ENCODE results near the gene FBXO45. TPM values are rescaled to one million over a fixed set of nuclear protein-coding genes. Genes with fewer than 3 reads are reported as not detected.
"Not testable (repeated sequence)": the region's sequence is repeated elsewhere in the genome, so short reads cannot be mapped to it uniquely, and the experiment has no call there.

FBXO45 gene
- total RNA-seq (10 to 100 TPM; 12.6 to 31.3 TPM), polyA plus RNA-seq (ENCODE audit: insufficient read length in 2 of 2) (10 to 100 TPM; 21.7 to 26.0 TPM)
- long read RNA-seq, donor 1, full-length matches to known transcripts: 10 of 17 reads
- long read RNA-seq, donor 1, partial matches to known transcripts: 7 of 17 reads
- long read RNA-seq, donor 1, other reads (novel, unspliced or antisense): 0 of 17 reads
- long read RNA-seq, donor 2, full-length matches to known transcripts: 3 of 3 reads
- long read RNA-seq, donor 2, partial matches to known transcripts: 0 of 3 reads
- long read RNA-seq, donor 2, other reads (novel, unspliced or antisense): 0 of 3 reads
- long read RNA-seq, donor 3, full-length matches to known transcripts: 7 of 7 reads
- long read RNA-seq, donor 3, partial matches to known transcripts: 0 of 7 reads
- long read RNA-seq, donor 3, other reads (novel, unspliced or antisense): 0 of 7 reads
- long read RNA-seq, donor 4, full-length matches to known transcripts: 5 of 5 reads
- long read RNA-seq, donor 4, partial matches to known transcripts: 0 of 5 reads
- long read RNA-seq, donor 4, other reads (novel, unspliced or antisense): 0 of 5 reads

GRCh38 chr3:196568246-196569002 is at the start of gene FBXO45, which contains the start of gene WDR53:
TSS of gene FBXO45 (plus strand) at chr3:196568660. CDS start at chr3:196568985, 325 bp downstream.
TSS of gene WDR53 (minus strand) at chr3:196568554. CDS start at chr3:196561475, 7,079 bp downstream.
- H3K9me3 ChIP-seq (ENCODE audit: control insufficient read depth, insufficient read depth, low read length): no peaks in the 10 kb centered on the region
- H3K36me3 ChIP-seq (ENCODE audit: control insufficient read depth, insufficient read depth, low read length): peaks cover 5% of the 10 kb centered on the region
- DNase-seq (ENCODE audit: low read depth in 4 of 6, low spot score in 6 of 6): peak; percentile 84 to 98 (median 92)
- H3K27me3 ChIP-seq (ENCODE audit: control insufficient read depth, insufficient read depth, low read length): no peaks in the 10 kb centered on the region
- H3K4me3 ChIP-seq (ENCODE audit: low read depth, low read length): peak within 1 kb of the TSS; percentile 93
- WGBS (ENCODE audit: insufficient coverage): 0% methylated on average over 87 of the region's 87 CpGs
- H3K4me1 ChIP-seq (ENCODE audit: control insufficient read depth, insufficient read depth, low read length): peaks cover 11% of the 10 kb centered on the region
- peak within 1 kb of the TSS; percentile 67 for H3K27ac ChIP-seq (ENCODE audit: low read depth, low read length)

- Histone ChIP-seq H3K36me3 (ENCODE audit: control insufficient read depth, insufficient read depth, low read length) (no peaks in the 10 kb centered on the region), H3K4me3 (ENCODE audit: low read depth, low read length) (no peak overlapping the region), H3K9me3 (ENCODE audit: control insufficient read depth, insufficient read depth, low read length) (peaks cover 27% of the 10 kb centered on the region), H3K27me3 (ENCODE audit: control insufficient read depth, insufficient read depth, low read length) (no peaks in the 10 kb centered on the region), H3K27ac (ENCODE audit: low read depth, low read length) (no peak overlapping the region), H3K4me1 (ENCODE audit: control insufficient read depth, insufficient read depth, low read length) (no peaks in the 10 kb centered on the region)
- DNase-seq (ENCODE audit: low read depth in 4 of 6, low spot score in 6 of 6): peak in 1 of 6 donors; percentile 6
- WGBS (ENCODE audit: insufficient coverage): 35% methylated on average over 7 of the region's 12 CpGs
These were observed 49.3 kb upstream of the FBXO45 start for GRCh38 chr3:196518966-196519717.

GRCh38 chr3:196519718-196520082 is 48.8 kb upstream of the FBXO45 start:
- Histone ChIP-seq H3K36me3 (ENCODE audit: control insufficient read depth, insufficient read depth, low read length) (no peaks in the 10 kb centered on the region), H3K9me3 (ENCODE audit: control insufficient read depth, insufficient read depth, low read length) (peaks cover 27% of the 10 kb centered on the region), H3K27me3 (ENCODE audit: control insufficient read depth, insufficient read depth, low read length) (no peaks in the 10 kb centered on the region), H3K4me3 (ENCODE audit: low read depth, low read length) (no peak overlapping the region), H3K4me1 (ENCODE audit: control insufficient read depth, insufficient read depth, low read length) (no peaks in the 10 kb centered on the region), H3K27ac (ENCODE audit: low read depth, low read length) (no peak overlapping the region)
- WGBS (ENCODE audit: insufficient coverage): 71% methylated on average over 3 of the region's 5 CpGs
- DNase-seq (ENCODE audit: low read depth in 4 of 6, low spot score in 6 of 6): peak in 2 of 6 donors; percentile 8 to 43

- H3K4me3 ChIP-seq (ENCODE audit: low read depth, low read length); H3K36me3 ChIP-seq (ENCODE audit: control insufficient read depth, insufficient read depth, low read length); DNase-seq (ENCODE audit: low read depth in 4 of 6, low spot score in 6 of 6); H3K27ac ChIP-seq (ENCODE audit: low read depth, low read length); H3K27me3 ChIP-seq (ENCODE audit: control insufficient read depth, insufficient read depth, low read length); H3K4me1 ChIP-seq (ENCODE audit: control insufficient read depth, insufficient read depth, low read length): not testable (repeated sequence)
- H3K9me3 ChIP-seq (ENCODE audit: control insufficient read depth, insufficient read depth, low read length): peaks cover 27% of the 10 kb centered on the region
- 97% methylated on average over 8 of the region's 12 CpGs for WGBS (ENCODE audit: insufficient coverage)
These were observed 47.2 kb upstream of the FBXO45 start for GRCh38 chr3:196521291-196521690.

- no CpG with 5 or more reads among the region's 4 CpGs for WGBS (ENCODE audit: insufficient coverage)
- no peak overlapping the region for H3K27ac ChIP-seq (ENCODE audit: low read depth, low read length)
- DNase-seq (ENCODE audit: low read depth in 4 of 6, low spot score in 6 of 6): no peak
These were observed 44.6 kb upstream of the FBXO45 start for GRCh38 chr3:196523841-196524240.

GRCh38 chr3:196524527-196524926 is 43.9 kb upstream of the FBXO45 start:
- Histone ChIP-seq H3K4me3 (ENCODE audit: low read depth, low read length) (no peak overlapping the region), H3K9me3 (ENCODE audit: control insufficient read depth, insufficient read depth, low read length) (peaks cover 11% of the 10 kb centered on the region), H3K4me1 (ENCODE audit: control insufficient read depth, insufficient read depth, low read length) (peaks cover 4% of the 10 kb centered on the region), H3K27ac (ENCODE audit: low read depth, low read length) (no peak overlapping the region), H3K36me3 (ENCODE audit: control insufficient read depth, insufficient read depth, low read length) (no peaks in the 10 kb centered on the region), H3K27me3 (ENCODE audit: control insufficient read depth, insufficient read depth, low read length) (no peaks in the 10 kb centered on the region)
- no peak for DNase-seq (ENCODE audit: low read depth in 4 of 6, low spot score in 6 of 6)
- WGBS (ENCODE audit: insufficient coverage): 92% methylated on average over 2 of the region's 5 CpGs

More at GRCh38 chr3:196523841-196524240, 44.6 kb upstream of the FBXO45 start:
- H3K4me3 ChIP-seq (ENCODE audit: low read depth, low read length): no peak overlapping the region
- H3K9me3 ChIP-seq (ENCODE audit: control insufficient read depth, insufficient read depth, low read length): peaks cover 18% of the 10 kb centered on the region
- peaks cover 1% of the 10 kb centered on the region for H3K4me1 ChIP-seq (ENCODE audit: control insufficient read depth, insufficient read depth, low read length)
- no peaks in the 10 kb centered on the region for H3K36me3 ChIP-seq (ENCODE audit: control insufficient read depth, insufficient read depth, low read length)
- no peaks in the 10 kb centered on the region for H3K27me3 ChIP-seq (ENCODE audit: control insufficient read depth, insufficient read depth, low read length)

GRCh38 chr3:196525141-196525540 is 43.3 kb upstream of the FBXO45 start:
- H3K27ac ChIP-seq (ENCODE audit: low read depth, low read length): no peak overlapping the region
- peaks cover 7% of the 10 kb centered on the region for H3K9me3 ChIP-seq (ENCODE audit: control insufficient read depth, insufficient read depth, low read length)
- no peak overlapping the region for H3K4me3 ChIP-seq (ENCODE audit: low read depth, low read length)
- no peaks in the 10 kb centered on the region for H3K27me3 ChIP-seq (ENCODE audit: control insufficient read depth, insufficient read depth, low read length)
- no peak for DNase-seq (ENCODE audit: low read depth in 4 of 6, low spot score in 6 of 6)
- 95% methylated on average over 3 of the region's 4 CpGs for WGBS (ENCODE audit: insufficient coverage)
- no peaks in the 10 kb centered on the region for H3K36me3 ChIP-seq (ENCODE audit: control insufficient read depth, insufficient read depth, low read length)
- H3K4me1 ChIP-seq (ENCODE audit: control insufficient read depth, insufficient read depth, low read length): peaks cover 4% of the 10 kb centered on the region

GRCh38 chr3:196528639-196529233 is 39.7 kb upstream of the FBXO45 start:
- H3K27me3 ChIP-seq (ENCODE audit: control insufficient read depth, insufficient read depth, low read length): no peaks in the 10 kb centered on the region
- no peaks in the 10 kb centered on the region for H3K9me3 ChIP-seq (ENCODE audit: control insufficient read depth, insufficient read depth, low read length)
- peak in 3 of 6 donors; percentile 24 to 85 (median 80) for DNase-seq (ENCODE audit: low read depth in 4 of 6, low spot score in 6 of 6)
- H3K27ac ChIP-seq (ENCODE audit: low read depth, low read length): no peak overlapping the region
- H3K36me3 ChIP-seq (ENCODE audit: control insufficient read depth, insufficient read depth, low read length): no peaks in the 10 kb centered on the region
- peak overlapping the region; percentile 35 for H3K4me3 ChIP-seq (ENCODE audit: low read depth, low read length)
- 5% methylated on average over 52 of the region's 52 CpGs for WGBS (ENCODE audit: insufficient coverage)
- H3K4me1 ChIP-seq (ENCODE audit: control insufficient read depth, insufficient read depth, low read length): peaks cover 4% of the 10 kb centered on the region

GRCh38 chr3:196531418-196531817 is 37.0 kb upstream of the FBXO45 start:
- H3K9me3 ChIP-seq (ENCODE audit: control insufficient read depth, insufficient read depth, low read length): no peaks in the 10 kb centered on the region
- H3K36me3 ChIP-seq (ENCODE audit: control insufficient read depth, insufficient read depth, low read length): no peaks in the 10 kb centered on the region
- WGBS (ENCODE audit: insufficient coverage): 100% methylated on average over 1 of the region's 4 CpGs
- H3K27me3 ChIP-seq (ENCODE audit: control insufficient read depth, insufficient read depth, low read length): no peaks in the 10 kb centered on the region
- H3K4me3 ChIP-seq (ENCODE audit: low read depth, low read length): no peak overlapping the region
- H3K27ac ChIP-seq (ENCODE audit: low read depth, low read length): no peak overlapping the region
- no peak for DNase-seq (ENCODE audit: low read depth in 4 of 6, low spot score in 6 of 6)
- peaks cover 4% of the 10 kb centered on the region for H3K4me1 ChIP-seq (ENCODE audit: control insufficient read depth, insufficient read depth, low read length)
